GM12892 (cell line): ENCODE measurements around the gene OR2T29.
"Not testable (repeated sequence)": the region's sequence is repeated elsewhere in the genome, so short reads cannot be mapped to it uniquely, and the experiment has no call there.

ENCODE experiments used
- POLR2A ChIP-seq: IDR thresholded peaks from 2 replicates; pipeline ENCODE4 v1.6.1; 2011; ENCODE audit warnings: low read depth, low read length, control low read depth
- POLR2AphosphoS5 ChIP-seq: IDR thresholded peaks from 2 replicates; pipeline ENCODE4 v1.6.1; 2011; ENCODE audit warnings: low read depth, low read length, control low read depth
- TAF1 ChIP-seq: IDR thresholded peaks from 2 replicates; pipeline ENCODE4 v1.6.1; 2011; ENCODE audit warnings: low read depth, mild to moderate bottlenecking, control low read depth, low read length, borderline replicate concordance

DNA sequence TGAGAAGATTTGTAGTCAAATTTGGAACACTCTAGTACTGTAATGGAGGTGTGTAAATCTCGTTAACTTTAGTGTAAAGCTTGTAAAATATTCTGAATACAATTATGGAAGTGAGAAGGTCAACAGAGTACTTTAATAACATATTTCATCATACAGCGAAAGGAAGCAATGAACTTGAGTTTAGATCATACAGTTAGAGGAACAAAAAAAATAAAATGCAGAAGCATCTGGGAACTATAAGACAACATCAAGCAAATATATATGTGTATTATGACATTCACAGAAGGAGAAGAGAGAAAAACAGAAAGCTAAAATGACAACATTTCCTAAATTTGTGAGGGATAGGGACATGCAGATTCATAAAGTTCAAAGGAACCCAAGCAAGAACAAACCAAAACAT, 6.5 kb upstream of the OR2T29 start:
- TF ChIP-seq POLR2AphosphoS5, POLR2A, TAF1: not testable (repeated sequence)
